Measurements from ENCODE around the gene GMFB. TPM values are rescaled to one million over a fixed set of nuclear protein-coding genes. Genes with fewer than 3 reads are reported as not detected.

The GMFB gene
- 126 and 128 TPM in 2 replicates for total RNA-seq (2014; rRNA removed)
- 28.9 TPM for polyA plus RNA-seq (2012)

- peak; percentile 92 for DNase-seq (ENCODE audit: low read depth)
Observed at GRCh38 chr14:54488646-54489317, at the start of gene GMFB. Gene GMFB, minus strand, starts transcription at chr14:54488980. Its CDS starts 53 bp downstream, at chr14:54488927.

- no peak for DNase-seq (ENCODE audit: low read depth)
Observed at GRCh38 chr14:54538055-54538454, 49.3 kb upstream of the GMFB start.

- DNase-seq (ENCODE audit: low read depth), result no peak
Observed at GRCh38 chr14:54537651-54538050, 48.9 kb upstream of the GMFB start.

GRCh38 chr14:54535646-54536045, 46.9 kb upstream of the GMFB start:
- DNase-seq (ENCODE audit: low read depth), result no peak

- DNase-seq (ENCODE audit: low read depth), result no peak
Observed at GRCh38 chr14:54535126-54535525, 46.3 kb upstream of the GMFB start.

GRCh38 chr14:54533100-54533499, 44.3 kb upstream of the GMFB start:
- DNase-seq (ENCODE audit: low read depth), result no peak

GRCh38 chr14:54532111-54533012, 43.6 kb upstream of the GMFB start:
- DNase-seq (ENCODE audit: low read depth), result no peak

- DNase-seq (ENCODE audit: low read depth), result peak; percentile 56
Observed at GRCh38 chr14:54529811-54530210, 41.0 kb upstream of the GMFB start.

- DNase-seq (ENCODE audit: low read depth), result no peak
Observed at GRCh38 chr14:54528973-54529372, 40.2 kb upstream of the GMFB start.

- no peak for DNase-seq (ENCODE audit: low read depth)
Observed at GRCh38 chr14:54524410-54524809, 35.6 kb upstream of the GMFB start.

- no peak for DNase-seq (ENCODE audit: low read depth)
Observed at GRCh38 chr14:54516709-54517108, 27.9 kb upstream of the GMFB start.

- no peak for DNase-seq (ENCODE audit: low read depth)
Observed at GRCh38 chr14:54515670-54516069, 26.9 kb upstream of the GMFB start.

- DNase-seq (ENCODE audit: low read depth), result no peak
Observed at GRCh38 chr14:54512393-54512792, 23.6 kb upstream of the GMFB start.

- DNase-seq (ENCODE audit: low read depth), result peak; percentile 98
Observed at GRCh38 chr14:54509546-54510501, 21.0 kb upstream of the GMFB start, which contains the start of gene CGRRF1. Gene CGRRF1, plus strand, starts transcription at chr14:54509906. Its CDS starts 54 bp downstream, at chr14:54509960.

- DNase-seq (ENCODE audit: low read depth), result peak; percentile 49
Observed at GRCh38 chr14:54503486-54503885, 14.7 kb upstream of the GMFB start.

- DNase-seq (ENCODE audit: low read depth), result no peak
Observed at GRCh38 chr14:54502602-54503001, 13.8 kb upstream of the GMFB start.

- no peak for DNase-seq (ENCODE audit: low read depth)
Observed at GRCh38 chr14:54501480-54501879, 12.7 kb upstream of the GMFB start.

- no peak for DNase-seq (ENCODE audit: low read depth)
Observed at GRCh38 chr14:54500744-54501143, 12.0 kb upstream of the GMFB start.

GRCh38 chr14:54498579-54498978, 9.8 kb upstream of the GMFB start:
- no peak for DNase-seq (ENCODE audit: low read depth)

GRCh38 chr14:54498095-54498531, 9.3 kb upstream of the GMFB start:
- DNase-seq (ENCODE audit: low read depth), result no peak

- no peak for DNase-seq (ENCODE audit: low read depth)
Observed at GRCh38 chr14:54497224-54497623, 8.4 kb upstream of the GMFB start.
